Esophagus muscularis mucosa (tissue), 3 donors: Measurements from ENCODE around the gene ZP2.

Experiments used
- CTCF ChIP-seq, 3 experiments: fragments of 200-600 bp in 2 of 3; fragments of 450-650 bp in 1 of 3; sonication (generic) in 2 of 3; IDR thresholded peaks; one replicate each; pipeline ENCODE4 v1.5.1; 2017 to 2019; ENCODE audit warnings: antibody characterized with exemption in 3 of 3, mild to moderate bottlenecking in 2 of 3, moderate library complexity in 1 of 3
- POLR2A ChIP-seq: fragments of 450-650 bp; IDR thresholded peaks from one replicate; pipeline ENCODE4 v1.6.1; 2017; ENCODE audit warnings: antibody characterized with exemption, moderate library complexity, mild to moderate bottlenecking, low read depth
- POLR2AphosphoS5 ChIP-seq, 2 donors: sonication (generic); formaldehyde crosslinking; IDR thresholded peaks; one replicate each; pipeline ENCODE4 v1.6.1; 2017; ENCODE audit warnings: antibody characterized with exemption in 2 of 2

DNA sequence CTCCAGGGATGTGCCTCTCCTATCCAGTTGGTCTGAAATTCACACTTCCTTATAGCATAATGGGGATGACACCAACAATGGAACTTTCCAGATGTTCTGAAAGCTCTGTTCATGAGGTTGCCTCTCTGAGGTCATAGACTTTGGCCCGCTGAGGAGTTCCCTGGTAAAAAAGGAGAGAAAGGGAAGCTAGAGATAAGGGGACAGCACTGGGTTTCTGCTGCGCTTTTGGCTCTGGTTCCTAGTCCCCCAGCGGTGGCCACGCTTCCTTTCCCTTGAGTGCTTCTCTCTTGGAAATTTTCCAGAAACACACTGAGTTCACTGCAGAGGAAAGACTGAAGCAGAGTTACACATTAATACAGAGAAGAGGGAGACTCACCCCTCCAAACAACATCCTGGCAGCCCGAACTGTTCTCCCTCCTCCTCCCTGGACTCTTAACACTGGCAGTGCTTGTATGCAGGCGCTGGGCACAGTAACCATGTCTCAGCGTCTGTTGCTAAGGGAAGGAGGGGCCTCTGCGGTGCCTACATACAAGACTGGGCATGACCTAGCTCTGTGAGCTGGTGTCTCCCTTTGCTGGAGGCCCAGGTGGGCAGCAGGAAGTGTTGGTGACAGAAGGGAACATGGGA, 60.9 kb downstream of the ZP2 start, which contains the start of gene DNAH3:
- TF ChIP-seq CTCF (IDR thresholded peaks at IDR 0.05) = no peak
- TF ChIP-seq POLR2AphosphoS5 (IDR thresholded peaks at IDR 0.05) = no peak
- TF ChIP-seq POLR2A = no peak
